Measurements from ENCODE around the gene AFP.
"Not testable (repeated sequence)": the region's sequence is repeated elsewhere in the genome, so short reads cannot be mapped to it uniquely, and the experiment has no call there.

The AFP gene

DNA sequence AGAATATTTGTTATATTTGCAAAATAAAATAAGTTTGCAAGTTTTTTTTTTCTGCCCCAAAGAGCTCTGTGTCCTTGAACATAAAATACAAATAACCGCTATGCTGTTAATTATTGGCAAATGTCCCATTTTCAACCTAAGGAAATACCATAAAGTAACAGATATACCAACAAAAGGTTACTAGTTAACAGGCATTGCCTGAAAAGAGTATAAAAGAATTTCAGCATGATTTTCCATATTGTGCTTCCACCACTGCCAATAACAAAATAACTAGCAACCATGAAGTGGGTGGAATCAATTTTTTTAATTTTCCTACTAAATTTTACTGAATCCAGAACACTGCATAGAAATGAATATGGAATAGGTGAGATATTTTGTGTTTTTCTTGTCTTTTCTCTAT lies at the start of gene AFP:
AFP (plus strand) TSS at position 238 of the 400 bp plus-strand sequence; CDS start at position 280, 42 bp downstream.
- DNase-seq = no peak

DNA sequence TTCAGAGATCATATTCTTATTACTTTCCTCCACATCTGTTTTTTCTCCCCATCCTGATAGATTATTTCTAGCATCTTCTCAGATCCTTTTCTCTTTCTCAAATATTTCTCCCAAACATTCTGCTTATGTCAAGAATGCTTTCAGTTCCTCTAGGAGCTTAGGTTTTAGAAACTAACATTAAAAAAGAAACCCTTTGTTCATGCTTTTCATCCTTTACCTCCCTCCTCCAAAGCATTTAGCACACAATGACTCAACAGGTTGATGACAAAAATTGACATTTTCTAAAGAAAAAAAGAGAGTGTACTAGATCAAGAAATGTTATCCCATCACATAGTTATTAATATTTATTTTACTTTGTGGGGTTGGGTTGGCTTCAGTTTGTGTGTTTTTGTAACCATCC lies 48.5 kb upstream of the AFP start:
- DNase-seq = no peak

DNA sequence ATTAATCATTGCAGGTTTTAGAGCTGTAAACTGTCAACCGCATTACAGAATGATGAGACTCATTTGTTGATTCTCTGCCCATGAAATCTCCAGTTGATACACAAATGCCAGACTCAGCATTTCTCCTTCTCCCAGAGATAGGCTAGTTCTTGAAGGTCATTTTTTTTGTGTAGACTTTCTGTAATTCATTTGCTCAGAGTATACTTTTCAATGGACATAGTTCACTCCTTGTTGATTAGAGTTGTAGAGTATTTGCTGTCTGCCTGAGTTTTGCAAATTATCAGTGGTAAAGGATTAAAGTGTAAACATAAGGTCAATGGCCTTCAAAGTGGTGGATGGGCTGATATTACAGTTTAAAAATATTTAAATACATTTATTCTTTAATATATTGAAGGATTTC lies 47.1 kb upstream of the AFP start:
- DNase-seq = no peak

DNA sequence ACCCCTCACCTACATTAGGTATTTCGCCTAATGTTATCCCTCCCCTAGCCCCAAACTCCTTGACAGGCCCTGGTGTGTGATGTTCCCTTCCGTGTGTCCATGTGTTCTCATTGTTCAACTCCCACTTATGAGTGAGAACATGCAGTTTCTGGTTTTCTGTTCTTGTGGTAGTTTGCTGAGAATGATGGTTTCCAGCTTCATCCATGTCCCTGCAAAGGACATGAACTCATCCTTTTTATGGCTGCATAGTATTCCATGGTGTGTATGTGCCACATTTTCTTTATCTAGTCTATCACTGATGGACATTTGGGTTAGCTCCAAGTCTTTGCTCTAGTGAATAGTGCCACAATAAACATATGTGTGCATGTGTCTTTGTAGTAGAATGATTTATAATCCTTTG lies 46.4 kb upstream of the AFP start:
- not testable (repeated sequence) for DNase-seq

DNA sequence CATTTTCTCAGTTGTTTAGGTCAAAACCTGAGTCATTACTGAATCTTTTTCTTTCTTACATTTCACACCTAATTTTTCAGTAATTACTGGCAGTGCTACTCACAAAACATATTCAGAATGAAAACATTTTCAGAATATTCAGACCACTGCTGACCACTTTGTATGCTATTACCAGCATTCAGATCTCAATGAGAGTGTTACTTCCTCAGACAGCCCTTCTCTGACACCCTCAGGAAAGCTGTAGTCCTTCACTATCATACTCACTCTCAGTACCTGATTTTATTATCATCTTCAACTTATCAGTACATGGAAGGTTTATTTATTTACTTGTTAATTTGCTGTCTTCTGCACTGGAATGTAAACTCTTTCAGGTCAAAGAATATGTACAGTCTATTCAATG lies 44.2 kb upstream of the AFP start:
- DNase-seq = no peak

DNA sequence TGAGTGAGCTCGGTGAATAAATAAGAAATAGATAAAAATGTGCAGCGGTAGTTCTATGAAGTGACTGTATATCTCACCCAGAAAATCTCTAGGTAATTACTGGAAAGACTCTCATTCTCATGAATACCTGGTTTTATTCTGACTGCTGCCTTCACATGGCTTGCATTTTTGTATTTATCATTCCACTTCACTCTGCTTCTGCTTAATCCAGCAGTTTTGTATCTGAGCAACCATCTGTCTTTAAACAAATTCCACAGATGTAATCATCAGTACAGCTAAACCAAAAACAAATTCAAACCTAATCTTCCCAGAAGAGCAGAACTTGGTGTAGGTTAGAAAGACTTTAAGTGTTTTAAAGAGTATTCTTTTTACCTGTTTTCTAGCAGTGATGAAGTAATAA lies 43.1 kb upstream of the AFP start:
- no peak for DNase-seq

DNA sequence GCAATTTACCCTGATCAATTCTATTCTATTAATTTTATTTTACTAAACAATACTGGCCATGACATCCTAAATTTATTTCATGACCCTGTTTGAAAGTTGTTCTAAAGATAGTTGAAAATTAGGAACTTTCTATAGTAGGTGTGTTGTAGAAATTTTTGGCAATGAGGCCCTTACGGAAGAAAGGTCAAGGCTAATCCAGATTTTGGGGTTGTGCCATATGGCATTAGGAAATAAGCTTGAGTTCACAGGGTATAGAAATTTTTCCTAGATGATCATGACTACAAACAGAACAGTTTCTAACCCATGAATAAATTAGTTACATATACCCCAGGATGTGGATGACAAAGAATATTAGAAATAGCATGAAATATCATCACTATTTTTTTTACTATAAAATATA lies 39.7 kb upstream of the AFP start:
- DNase-seq = no peak

DNA sequence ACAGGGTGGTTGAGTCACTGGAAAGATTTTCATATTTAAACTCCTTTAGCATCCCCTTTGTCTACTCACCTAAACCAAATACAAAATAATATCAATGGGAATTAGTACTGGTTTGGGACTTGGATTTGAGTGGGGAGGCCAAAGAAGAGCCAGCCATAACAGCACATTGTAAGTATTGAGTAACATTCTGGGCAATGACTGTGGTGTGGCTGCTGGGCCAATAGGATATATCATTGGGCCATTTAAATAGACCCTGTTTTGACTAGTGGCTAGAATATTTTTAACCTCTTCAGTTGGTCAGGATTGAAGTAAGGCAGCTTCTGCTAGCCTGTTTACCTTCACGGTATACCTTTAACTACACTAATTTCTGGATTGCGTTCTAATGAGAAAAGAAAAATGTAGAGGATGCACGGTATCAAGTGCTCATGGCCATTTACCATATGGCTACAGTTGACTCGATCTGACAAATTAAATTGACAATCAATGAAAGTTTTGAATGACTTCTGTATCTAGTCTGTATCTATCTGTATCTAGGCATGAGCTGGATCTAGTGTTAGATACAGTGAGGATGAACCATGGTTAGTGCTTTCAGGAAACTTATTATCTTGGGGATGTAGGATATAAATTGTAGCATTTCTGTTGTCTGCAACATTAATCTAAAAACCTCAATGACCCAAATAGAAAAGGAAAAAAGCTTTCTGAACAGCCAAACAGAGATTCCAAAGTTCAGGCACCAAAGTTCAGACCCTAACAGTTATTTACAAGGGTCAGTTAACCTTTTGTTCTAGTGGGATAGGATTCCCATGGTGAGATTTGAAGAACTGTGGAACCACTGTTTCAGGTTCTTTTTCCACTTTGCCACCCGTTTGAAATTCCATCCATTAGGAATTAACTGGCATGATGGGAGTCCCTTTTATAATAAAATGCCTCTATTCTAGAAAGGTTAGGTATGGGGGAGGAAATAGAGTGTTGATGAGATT lies 38.7 kb upstream of the AFP start:
- no peak for DNase-seq

DNA sequence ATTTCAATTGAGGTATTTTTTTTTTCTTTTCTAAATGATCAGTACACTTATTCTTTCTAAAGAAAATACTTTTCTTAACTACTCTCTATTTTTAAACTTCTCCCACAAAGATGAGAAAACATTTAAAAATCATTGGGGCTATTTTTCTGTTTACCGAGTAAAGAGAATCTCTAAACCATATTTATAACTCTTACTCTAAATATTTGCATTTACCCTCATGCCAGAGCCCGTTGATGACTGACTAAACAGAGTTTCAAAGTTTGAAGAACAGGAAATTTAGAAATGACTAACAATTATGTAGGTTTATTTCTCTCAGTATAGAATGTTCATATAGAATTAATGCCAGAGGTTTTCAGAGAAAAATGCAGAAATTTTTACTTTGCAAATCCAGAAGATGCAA lies 34.6 kb upstream of the AFP start:
- no peak for DNase-seq

DNA sequence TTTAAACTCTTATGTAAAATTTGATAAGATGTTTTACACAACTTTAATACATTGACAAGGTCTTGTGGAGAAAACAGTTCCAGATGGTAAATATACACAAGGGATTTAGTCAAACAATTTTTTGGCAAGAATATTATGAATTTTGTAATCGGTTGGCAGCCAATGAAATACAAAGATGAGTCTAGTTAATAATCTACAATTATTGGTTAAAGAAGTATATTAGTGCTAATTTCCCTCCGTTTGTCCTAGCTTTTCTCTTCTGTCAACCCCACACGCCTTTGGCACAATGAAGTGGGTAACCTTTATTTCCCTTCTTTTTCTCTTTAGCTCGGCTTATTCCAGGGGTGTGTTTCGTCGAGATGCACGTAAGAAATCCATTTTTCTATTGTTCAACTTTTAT lies 32.0 kb upstream of the AFP start, which contains the start of gene ALB:
ALB (plus strand) TSS at position 246 of the 400 bp plus-strand sequence; CDS start at position 287, 41 bp downstream.
- no peak for DNase-seq

DNA sequence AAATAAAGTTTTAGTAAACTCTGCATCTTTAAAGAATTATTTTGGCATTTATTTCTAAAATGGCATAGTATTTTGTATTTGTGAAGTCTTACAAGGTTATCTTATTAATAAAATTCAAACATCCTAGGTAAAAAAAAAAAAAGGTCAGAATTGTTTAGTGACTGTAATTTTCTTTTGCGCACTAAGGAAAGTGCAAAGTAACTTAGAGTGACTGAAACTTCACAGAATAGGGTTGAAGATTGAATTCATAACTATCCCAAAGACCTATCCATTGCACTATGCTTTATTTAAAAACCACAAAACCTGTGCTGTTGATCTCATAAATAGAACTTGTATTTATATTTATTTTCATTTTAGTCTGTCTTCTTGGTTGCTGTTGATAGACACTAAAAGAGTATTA lies 31.6 kb upstream of the AFP start:
- DNase-seq = no peak

DNA sequence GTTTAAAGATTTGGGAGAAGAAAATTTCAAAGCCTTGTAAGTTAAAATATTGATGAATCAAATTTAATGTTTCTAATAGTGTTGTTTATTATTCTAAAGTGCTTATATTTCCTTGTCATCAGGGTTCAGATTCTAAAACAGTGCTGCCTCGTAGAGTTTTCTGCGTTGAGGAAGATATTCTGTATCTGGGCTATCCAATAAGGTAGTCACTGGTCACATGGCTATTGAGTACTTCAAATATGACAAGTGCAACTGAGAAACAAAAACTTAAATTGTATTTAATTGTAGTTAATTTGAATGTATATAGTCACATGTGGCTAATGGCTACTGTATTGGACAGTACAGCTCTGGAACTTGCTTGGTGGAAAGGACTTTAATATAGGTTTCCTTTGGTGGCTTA lies 30.9 kb upstream of the AFP start:
- no peak for DNase-seq

DNA sequence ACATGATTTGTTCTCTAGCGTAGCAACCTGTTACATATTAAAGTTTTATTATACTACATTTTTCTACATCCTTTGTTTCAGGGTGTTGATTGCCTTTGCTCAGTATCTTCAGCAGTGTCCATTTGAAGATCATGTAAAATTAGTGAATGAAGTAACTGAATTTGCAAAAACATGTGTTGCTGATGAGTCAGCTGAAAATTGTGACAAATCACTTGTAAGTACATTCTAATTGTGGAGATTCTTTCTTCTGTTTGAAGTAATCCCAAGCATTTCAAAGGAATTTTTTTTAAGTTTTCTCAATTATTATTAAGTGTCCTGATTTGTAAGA lies 29.5 kb upstream of the AFP start:
- DNase-seq = no peak

DNA sequence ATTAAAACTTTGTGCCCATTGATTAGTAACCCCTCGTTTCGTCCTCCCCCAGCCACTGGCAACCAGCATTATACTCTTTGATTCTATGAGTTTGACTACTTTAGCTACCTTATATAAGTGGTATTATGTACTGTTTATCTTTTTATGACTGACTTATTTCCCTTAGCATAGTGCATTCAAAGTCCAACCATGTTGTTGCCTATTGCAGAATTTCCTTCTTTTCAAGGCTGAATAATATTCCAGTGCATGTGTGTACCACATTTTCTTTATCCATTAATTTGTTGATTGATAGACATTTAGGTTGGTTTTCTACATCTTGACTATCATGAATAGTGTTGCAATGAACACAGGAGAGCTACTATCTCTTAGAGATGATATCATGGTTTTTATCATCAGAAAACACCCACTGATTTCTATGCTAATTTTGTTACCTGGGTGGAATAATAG lies 28.8 kb upstream of the AFP start:
- DNase-seq = no peak

DNA sequence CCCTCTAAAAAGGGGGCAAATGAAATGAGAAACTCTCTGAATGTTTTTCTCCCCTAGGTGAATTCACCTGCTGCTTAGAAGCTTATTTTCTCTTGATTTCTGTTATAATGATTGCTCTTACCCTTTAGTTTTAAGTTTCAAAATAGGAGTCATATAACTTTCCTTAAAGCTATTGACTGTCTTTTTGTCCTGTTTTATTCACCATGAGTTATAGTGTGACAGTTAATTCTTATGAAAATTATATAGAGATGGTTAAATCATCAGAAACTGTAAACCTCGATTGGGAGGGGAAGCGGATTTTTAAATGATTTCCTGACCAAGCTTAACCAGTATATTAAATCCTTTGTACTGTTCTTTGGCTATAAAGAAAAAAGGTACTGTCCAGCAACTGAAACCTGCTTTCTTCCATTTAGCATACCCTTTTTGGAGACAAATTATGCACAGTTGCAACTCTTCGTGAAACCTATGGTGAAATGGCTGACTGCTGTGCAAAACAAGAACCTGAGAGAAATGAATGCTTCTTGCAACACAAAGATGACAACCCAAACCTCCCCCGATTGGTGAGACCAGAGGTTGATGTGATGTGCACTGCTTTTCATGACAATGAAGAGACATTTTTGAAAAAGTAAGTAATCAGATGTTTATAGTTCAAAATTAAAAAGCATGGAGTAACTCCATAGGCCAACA lies 27.7 kb upstream of the AFP start:
- DNase-seq = no peak

DNA sequence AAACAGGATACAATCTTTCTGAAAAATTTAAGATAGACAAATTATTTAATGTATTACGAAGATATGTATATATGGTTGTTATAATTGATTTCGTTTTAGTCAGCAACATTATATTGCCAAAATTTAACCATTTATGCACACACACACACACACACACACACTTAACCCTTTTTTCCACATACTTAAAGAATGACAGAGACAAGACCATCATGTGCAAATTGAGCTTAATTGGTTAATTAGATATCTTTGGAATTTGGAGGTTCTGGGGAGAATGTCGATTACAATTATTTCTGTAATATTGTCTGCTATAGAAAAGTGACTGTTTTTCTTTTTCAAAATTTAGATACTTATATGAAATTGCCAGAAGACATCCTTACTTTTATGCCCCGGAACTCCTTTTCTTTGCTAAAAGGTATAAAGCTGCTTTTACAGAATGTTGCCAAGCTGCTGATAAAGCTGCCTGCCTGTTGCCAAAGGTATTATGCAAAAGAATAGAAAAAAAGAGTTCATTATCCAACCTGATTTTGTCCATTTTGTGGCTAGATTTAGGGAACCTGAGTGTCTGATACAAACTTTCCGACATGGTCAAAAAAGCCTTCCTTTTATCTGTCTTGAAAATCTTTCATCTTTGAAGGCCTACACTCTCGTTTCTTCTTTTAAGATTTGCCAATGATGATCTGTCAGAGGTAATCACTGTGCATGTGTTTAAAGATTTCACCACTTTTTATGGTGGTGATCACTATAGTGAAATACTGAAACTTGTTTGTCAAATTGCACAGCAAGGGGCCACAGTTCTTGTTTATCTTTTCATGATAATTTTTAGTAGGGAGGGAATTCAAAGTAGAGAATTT lies 26.8 kb upstream of the AFP start:
- DNase-seq = no peak

DNA sequence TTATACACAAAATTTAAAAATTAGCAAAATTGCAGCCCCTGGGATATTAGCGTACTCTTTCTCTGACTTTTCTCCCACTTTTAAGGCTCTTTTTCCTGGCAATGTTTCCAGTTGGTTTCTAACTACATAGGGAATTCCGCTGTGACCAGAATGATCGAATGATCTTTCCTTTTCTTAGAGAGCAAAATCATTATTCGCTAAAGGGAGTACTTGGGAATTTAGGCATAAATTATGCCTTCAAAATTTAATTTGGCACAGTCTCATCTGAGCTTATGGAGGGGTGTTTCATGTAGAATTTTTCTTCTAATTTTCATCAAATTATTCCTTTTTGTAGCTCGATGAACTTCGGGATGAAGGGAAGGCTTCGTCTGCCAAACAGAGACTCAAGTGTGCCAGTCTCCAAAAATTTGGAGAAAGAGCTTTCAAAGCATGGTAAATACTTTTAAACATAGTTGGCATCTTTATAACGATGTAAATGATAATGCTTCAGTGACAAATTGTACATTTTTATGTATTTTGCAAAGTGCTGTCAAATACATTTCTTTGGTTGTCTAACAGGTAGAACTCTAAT lies 26.0 kb upstream of the AFP start:
- DNase-seq = no peak

DNA sequence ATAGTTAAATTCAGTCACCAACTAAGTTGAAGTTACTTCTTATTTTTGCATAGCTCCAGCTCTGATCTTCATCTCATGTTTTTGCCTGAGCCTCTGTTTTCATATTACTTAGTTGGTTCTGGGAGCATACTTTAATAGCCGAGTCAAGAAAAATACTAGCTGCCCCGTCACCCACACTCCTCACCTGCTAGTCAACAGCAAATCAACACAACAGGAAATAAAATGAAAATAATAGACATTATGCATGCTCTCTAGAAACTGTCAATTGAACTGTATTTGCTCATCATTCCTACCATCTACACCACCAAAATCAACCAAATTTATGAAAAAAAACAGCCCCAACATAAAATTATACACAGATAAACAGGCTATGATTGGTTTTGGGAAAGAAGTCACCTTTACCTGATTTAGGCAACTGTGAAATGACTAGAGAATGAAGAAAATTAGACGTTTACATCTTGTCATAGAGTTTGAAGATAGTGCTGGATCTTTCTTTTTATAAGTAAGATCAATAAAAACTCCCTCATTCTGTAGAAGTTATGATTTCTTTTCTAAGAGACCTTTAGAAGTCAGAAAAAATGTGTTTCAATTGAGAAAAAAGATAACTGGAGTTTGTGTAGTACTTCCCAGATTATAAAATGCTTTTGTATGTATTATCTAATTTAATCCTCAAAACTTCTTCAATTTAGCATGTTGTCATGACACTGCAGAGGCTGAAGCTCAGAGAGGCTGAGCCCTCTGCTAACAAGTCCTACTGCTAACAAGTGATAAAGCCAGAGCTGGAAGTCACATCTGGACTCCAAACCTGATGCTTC lies 24.9 kb upstream of the AFP start:
- no peak for DNase-seq

DNA sequence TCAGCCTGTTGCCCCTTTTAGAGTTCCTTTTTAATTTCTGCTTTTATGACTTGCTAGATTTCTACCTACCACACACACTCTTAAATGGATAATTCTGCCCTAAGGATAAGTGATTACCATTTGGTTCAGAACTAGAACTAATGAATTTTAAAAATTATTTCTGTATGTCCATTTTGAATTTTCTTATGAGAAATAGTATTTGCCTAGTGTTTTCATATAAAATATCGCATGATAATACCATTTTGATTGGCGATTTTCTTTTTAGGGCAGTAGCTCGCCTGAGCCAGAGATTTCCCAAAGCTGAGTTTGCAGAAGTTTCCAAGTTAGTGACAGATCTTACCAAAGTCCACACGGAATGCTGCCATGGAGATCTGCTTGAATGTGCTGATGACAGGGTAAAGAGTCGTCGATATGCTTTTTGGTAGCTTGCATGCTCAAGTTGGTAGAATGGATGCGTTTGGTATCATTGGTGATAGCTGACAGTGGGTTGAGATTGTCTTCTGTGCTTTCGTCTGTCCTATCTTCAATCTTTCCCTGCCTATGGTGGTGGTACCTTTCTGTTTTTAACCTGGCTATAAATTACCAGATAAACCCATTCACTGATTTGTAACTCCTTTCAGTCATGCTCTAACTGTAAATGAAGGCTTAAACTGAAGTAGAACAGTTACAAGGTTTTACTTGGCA lies 24.1 kb upstream of the AFP start:
- DNase-seq = no peak

DNA sequence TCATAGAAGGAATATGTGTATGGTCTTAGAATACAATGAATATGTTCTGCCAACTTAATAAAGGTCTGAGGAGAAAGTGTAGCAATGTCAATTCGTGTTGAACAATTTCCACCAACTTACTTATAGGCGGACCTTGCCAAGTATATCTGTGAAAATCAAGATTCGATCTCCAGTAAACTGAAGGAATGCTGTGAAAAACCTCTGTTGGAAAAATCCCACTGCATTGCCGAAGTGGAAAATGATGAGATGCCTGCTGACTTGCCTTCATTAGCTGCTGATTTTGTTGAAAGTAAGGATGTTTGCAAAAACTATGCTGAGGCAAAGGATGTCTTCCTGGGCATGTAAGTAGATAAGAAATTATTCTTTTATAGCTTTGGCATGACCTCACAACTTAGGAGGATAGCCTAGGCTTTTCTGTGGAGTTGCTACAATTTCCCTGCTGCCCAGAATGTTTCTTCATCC lies 22.7 kb upstream of the AFP start:
- DNase-seq = no peak

DNA sequence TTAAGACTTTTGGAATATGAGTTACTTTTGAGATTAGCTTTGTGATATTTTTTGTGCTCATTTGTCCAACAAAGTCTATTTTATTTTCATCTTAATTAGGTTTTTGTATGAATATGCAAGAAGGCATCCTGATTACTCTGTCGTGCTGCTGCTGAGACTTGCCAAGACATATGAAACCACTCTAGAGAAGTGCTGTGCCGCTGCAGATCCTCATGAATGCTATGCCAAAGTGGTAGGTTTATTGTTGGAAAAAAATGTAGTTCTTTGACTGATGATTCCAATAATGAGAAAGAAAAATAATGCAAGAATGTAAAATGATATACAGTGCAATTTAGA lies 21.1 kb upstream of the AFP start:
- DNase-seq = no peak
